CD4-positive, alpha-beta memory T cell (primary cell): ENCODE data around the gene POLR2L. TPM values are rescaled to one million over a fixed set of nuclear protein-coding genes. Genes with fewer than 3 reads are reported as not detected.

Source experiments
- CTCF ChIA-PET: fragments of 350-600 bp; sonication (Branson Sonifier 250); formaldehyde crosslinking; loops from one replicate; lab custom pipeline; 2021; ENCODE audit warnings: inconsistent platforms; ENCODE audit not compliant: partially characterized antibody; lab: Charles Lee
- POLR2A ChIA-PET: fragments of 350-600 bp; sonication (Branson Sonifier 250); formaldehyde crosslinking; loops from one replicate; lab custom pipeline; 2021; ENCODE audit not compliant: partially characterized antibody; lab: Charles Lee
- DNase-seq, 5 donors: peaks; one replicate each; pipeline versions ENCODE4 v3.0.0 to v3.0.0-alpha.2; 2020 to 2022; ENCODE audit warnings: mixed read lengths in 1 of 5
- H3K27ac ChIP-seq: one replicate; pipeline ENCODE4 v1.7.0; 2013; ENCODE audit warnings: low read depth, low read length
- H3K27me3 ChIP-seq: 2 replicates; pipeline ENCODE4 v1.7.0; 2013; ENCODE audit warnings: mild to moderate bottlenecking, low read length, moderate library complexity; ENCODE audit not compliant: insufficient read depth
- H3K36me3 ChIP-seq: 2 replicates; pipeline ENCODE4 v1.7.0; 2013; ENCODE audit warnings: mild to moderate bottlenecking, low read length, moderate library complexity; ENCODE audit not compliant: insufficient read depth
- H3K4me1 ChIP-seq: 2 replicates; pipeline ENCODE4 v1.7.0; 2013; ENCODE audit warnings: mild to moderate bottlenecking, low read length, moderate library complexity; ENCODE audit not compliant: insufficient read depth
- H3K4me3 ChIP-seq, 2 donors: one replicate each; pipeline ENCODE4 v1.7.0; 2013; ENCODE audit warnings: low read length in 2 of 2, mild to moderate bottlenecking in 1 of 2
- H3K9me3 ChIP-seq, 2 donors: one replicate each; pipeline ENCODE4 v1.7.0; 2013; ENCODE audit warnings: low read length in 2 of 2, control low read depth in 1 of 2; ENCODE audit not compliant: control insufficient read depth in 1 of 2
- H3K27ac Mint-ChIP-seq, 7 donors: one replicate each; pipeline ENCODE4 v1.8.0; 2020 to 2021; ENCODE audit warnings: mixed read lengths in 7 of 7, mild to moderate bottlenecking in 6 of 7, inconsistent platforms in 3 of 7, moderate library complexity in 3 of 7
- H3K27me3 Mint-ChIP-seq, 2 donors: one replicate each; pipeline ENCODE4 v1.8.0; 2020 to 2021; ENCODE audit warnings: mixed read lengths in 2 of 2
- H3K36me3 Mint-ChIP-seq, 2 donors: one replicate each; pipeline ENCODE4 v1.8.0; 2020 to 2021; ENCODE audit warnings: mixed read lengths in 2 of 2, inconsistent platforms in 1 of 2, mild to moderate bottlenecking in 1 of 2
- H3K4me1 Mint-ChIP-seq, 4 donors: one replicate each; pipeline ENCODE4 v1.8.0; 2020 to 2021; ENCODE audit warnings: mixed read lengths in 4 of 4, mild to moderate bottlenecking in 1 of 4
- H3K4me3 Mint-ChIP-seq, 8 donors: one replicate each; pipeline ENCODE4 v1.8.0; 2020 to 2021; ENCODE audit warnings: mixed read lengths in 8 of 8, mild to moderate bottlenecking in 7 of 8, moderate library complexity in 6 of 8, inconsistent platforms in 3 of 8
- H3K9me3 Mint-ChIP-seq, 8 donors: one replicate each; pipeline ENCODE4 v1.8.0; 2020 to 2021; ENCODE audit warnings: mixed read lengths in 8 of 8, mild to moderate bottlenecking in 5 of 8, inconsistent platforms in 3 of 8, moderate library complexity in 1 of 8
- intact Hi-C: fragments of 100-400 bp; cut with micrococcal nuclease; formaldehyde crosslinking; loops from one replicate; pipeline ENCODE4 v1.15.1; 2023
- polyA plus RNA-seq, 2 donors: library from polyadenylated mRNA; unstranded; fragments of 300-500 nt; fragmentation: Illumina TruSeq; gene quantifications; one replicate each; pipeline ENCODE4 v1.2.3, GENCODE V29; 2021
- total RNA-seq, 2 experiments: library from RNA; stranded (reverse); gene quantifications; one replicate each; pipeline ENCODE4 v1.2.3, GENCODE V29; 2021

POLR2L gene
- total and polyA plus RNA-seq, 4 experiments from 2014 or later: 55.8 to 108 (median 69.9) TPM

GRCh38 chr11:809287-810039 lies 32.9 kb downstream of the POLR2L start, which contains the start of gene RPLP2:
TSS of gene RPLP2 (plus strand) at chr11:809967. CDS start at chr11:810235, 268 bp downstream.
- Histone ChIP-seq H3K36me3 (peaks cover 25% of the 10 kb centered on the region), H3K4me1 (peaks cover 35% of the 10 kb centered on the region), H3K27me3 (no peaks in the 10 kb centered on the region), H3K9me3 (no peaks in the 10 kb centered on the region), H3K4me3 (peak within 1 kb of the TSS; percentile 53 to 100), H3K27ac (peak within 1 kb of the TSS; percentile 96)
- H3K9me3 Mint-ChIP-seq: peaks cover 0 to 3% (median 0%) of the 10 kb centered on the region in 8 donors
- intact Hi-C loops: loop anchor here (1.0 to 5.0 kb wide), 6 partner anchors 10 to 602 kb away; partner anchors contain the start of genes BET1L, GATD1, IRF7 and POLR2L
- CTCF ChIA-PET: interaction anchor here (0.8 to 1.7 kb wide), 2 partner anchors 10 to 39 kb away, joined by 3 read pairs; partner anchors contain the start of gene PNPLA2
- H3K27ac Mint-ChIP-seq: peak within 1 kb of the TSS; percentile 98 to 100 (median 99)
- H3K4me1 Mint-ChIP-seq: peaks cover 8 to 48% (median 29%) of the 10 kb centered on the region in 4 donors
- peaks cover 4 to 34% of the 10 kb centered on the region in 2 donors for H3K36me3 Mint-ChIP-seq
- POLR2A ChIA-PET: interaction anchor here (0.7 to 4.7 kb wide), 21 partner anchors 11 to 602 kb away, joined by 3 to 109 read pairs (median 5); partner anchors contain the start of genes BET1L, CRACR2B, DEAF1 and GATD1
- DNase-seq: peak; percentile 97 to 99 (median 97)
- H3K27me3 Mint-ChIP-seq: no peaks in the 10 kb centered on the region
- peak within 1 kb of the TSS; percentile 91 to 98 (median 94) for H3K4me3 Mint-ChIP-seq

DNA sequence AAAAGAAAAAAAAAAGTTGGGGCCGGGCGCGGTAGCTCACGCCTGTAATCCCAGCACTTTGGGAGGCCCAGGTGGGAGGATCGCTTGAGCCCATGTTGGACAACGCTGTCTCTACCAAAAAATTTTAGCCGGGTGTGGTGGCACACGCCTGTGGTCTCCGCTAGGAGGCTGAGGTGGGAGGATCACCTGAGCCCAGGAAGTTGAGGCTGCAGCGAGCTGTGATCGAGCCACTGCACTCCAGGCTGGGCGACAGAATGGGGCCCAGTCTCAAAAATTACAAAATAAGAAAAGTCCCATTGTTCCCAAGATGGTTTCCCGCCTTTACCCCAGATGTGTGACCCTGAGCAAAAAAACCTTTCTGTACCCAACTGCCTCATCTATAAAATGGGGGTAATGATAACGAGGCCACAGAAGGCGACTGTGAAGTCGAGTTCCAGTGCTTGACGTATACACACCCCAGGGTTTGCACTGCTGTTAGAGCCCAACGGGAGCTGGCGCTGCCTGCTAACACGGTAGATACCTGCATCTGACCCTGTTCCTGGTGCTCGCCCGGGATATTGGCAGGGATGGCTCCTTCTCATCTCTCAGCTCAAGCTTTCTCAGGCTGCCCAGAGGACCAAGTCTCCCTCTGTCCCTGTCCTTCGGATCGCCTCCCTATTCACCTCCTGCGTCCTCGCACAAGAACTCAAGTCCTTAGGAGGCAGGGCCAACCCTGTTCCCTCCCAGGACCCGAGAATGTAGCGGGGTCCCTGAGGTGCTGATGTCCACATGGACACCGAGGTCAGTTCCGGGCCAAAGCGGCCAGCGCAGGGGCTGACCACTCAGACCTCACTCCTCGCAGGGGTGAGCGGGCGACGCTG lies 33.7 kb downstream of the POLR2L start:
- peak in 4 of 5 donors; percentile 38 to 71 (median 48) for DNase-seq
- Mint-ChIP-seq H3K4me1 (peaks cover 8 to 56% (median 29%) of the 10 kb centered on the region in 4 donors), H3K36me3 (peaks cover 4 to 32% of the 10 kb centered on the region in 2 donors), H3K4me3 (peak overlapping the region; percentile 91 to 98 (median 94)), H3K27me3 (no peaks in the 10 kb centered on the region), H3K9me3 (peaks cover 0 to 3% (median 0%) of the 10 kb centered on the region in 8 donors), H3K27ac (peak overlapping the region; percentile 98 to 100 (median 99))
- H3K27ac ChIP-seq: peak overlapping the region; percentile 96
- intact Hi-C loops: loop anchor here (1.0 to 5.0 kb wide), 6 partner anchors 10 to 601 kb away; partner anchors contain the start of genes BET1L, GATD1, IRF7 and POLR2L
- ChIA-PET CTCF (interaction anchor here (1.7 kb wide), 1 partner anchor 40 kb away, joined by 3 read pairs; no protein-coding TSS in a partner anchor), POLR2A (interaction anchor here (0.6 to 4.7 kb wide), 20 partner anchors 10 to 601 kb away, joined by 3 to 109 read pairs (median 5); partner anchors contain the start of genes BET1L, CRACR2B, DEAF1 and GATD1)
- H3K27me3 ChIP-seq: no peaks in the 10 kb centered on the region
- peaks cover 43% of the 10 kb centered on the region for H3K4me1 ChIP-seq
- peak overlapping the region; percentile 53 to 100 for H3K4me3 ChIP-seq
- peaks cover 23% of the 10 kb centered on the region for H3K36me3 ChIP-seq
- H3K9me3 ChIP-seq: no peaks in the 10 kb centered on the region

GRCh38 chr11:804599-804964 lies 37.7 kb downstream of the POLR2L start:
- intact Hi-C loops: no loop called here
- Mint-ChIP-seq H3K27ac (peak overlapping the region; percentile 36 to 86 (median 70)), H3K4me3 (peak overlapping the region; percentile 75 to 85 (median 78)), H3K36me3 (peaks cover 0 to 2% of the 10 kb centered on the region in 2 donors), H3K4me1 (peaks cover 2 to 31% (median 14%) of the 10 kb centered on the region in 4 donors), H3K9me3 (no peaks in the 10 kb centered on the region), H3K27me3 (no peaks in the 10 kb centered on the region)
- Histone ChIP-seq H3K27me3 (no peaks in the 10 kb centered on the region), H3K36me3 (no peaks in the 10 kb centered on the region), H3K4me3 (peak overlapping the region; percentile 61 to 66), H3K4me1 (peaks cover 27% of the 10 kb centered on the region), H3K27ac (peak overlapping the region; percentile 73), H3K9me3 (no peaks in the 10 kb centered on the region)
- POLR2A ChIA-PET: interaction anchor here (1.0 to 4.9 kb wide), 14 partner anchors 8 to 298 kb away, joined by 3 to 48 read pairs (median 4); partner anchors contain the start of genes PNPLA2, RNH1, SLC25A22 and TALDO1
- DNase-seq: no peak
- CTCF ChIA-PET: no interaction called here

DNA sequence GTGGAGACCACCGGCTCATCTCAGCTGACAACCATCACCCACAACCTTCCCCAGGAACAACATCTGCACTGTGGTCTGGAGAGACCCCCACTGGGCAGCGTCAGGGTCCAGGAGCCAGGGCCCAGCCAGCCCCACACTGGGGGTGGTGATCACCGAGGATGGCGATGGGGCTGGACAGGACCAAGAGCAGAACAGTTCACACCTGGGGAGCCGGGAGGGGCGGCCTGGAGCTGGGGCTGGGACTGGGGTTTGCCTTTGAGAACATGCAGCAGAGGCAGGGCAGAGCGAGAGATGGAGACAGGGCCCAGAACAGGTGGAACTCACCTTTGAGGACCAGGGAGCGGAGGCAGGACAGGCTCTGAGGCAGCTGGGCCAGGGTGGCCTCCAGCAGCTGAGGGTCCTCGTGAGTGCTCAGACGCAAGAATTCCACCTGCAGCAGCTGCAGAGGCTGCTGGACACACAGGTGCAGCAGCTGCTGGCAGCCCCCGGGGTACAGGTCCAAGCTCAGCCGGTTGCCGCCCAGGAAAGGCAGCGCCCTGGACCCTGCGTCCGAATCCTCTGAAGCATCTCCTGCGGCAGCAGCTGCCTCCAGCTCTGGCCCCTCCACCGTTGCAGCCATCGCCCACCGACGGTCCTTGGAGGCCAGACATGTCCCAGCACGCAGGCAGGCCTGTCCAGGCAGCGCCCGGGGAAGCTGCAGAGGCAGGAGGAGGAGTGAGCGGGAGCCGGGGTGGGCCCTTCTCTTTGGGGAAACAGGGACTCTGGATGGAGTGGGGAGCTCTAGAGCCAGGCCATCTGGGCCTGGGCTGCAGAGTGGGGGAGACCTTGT lies 38.3 kb downstream of the POLR2L start:
- Mint-ChIP-seq H3K27ac (peak overlapping the region in 4 of 7 donors; percentile 36 to 83 (median 66)), H3K4me3 (peak overlapping the region; percentile 75 to 85 (median 78)), H3K4me1 (peaks cover 2 to 28% (median 11%) of the 10 kb centered on the region in 4 donors), H3K36me3 (no peaks in the 10 kb centered on the region), H3K27me3 (no peaks in the 10 kb centered on the region), H3K9me3 (no peaks in the 10 kb centered on the region)
- Histone ChIP-seq H3K36me3 (no peaks in the 10 kb centered on the region), H3K27me3 (no peaks in the 10 kb centered on the region), H3K4me1 (peaks cover 26% of the 10 kb centered on the region), H3K27ac (peak overlapping the region; percentile 73), H3K4me3 (peak overlapping the region; percentile 61 to 66), H3K9me3 (no peaks in the 10 kb centered on the region)
- ChIA-PET POLR2A (interaction anchor here (1.0 to 4.9 kb wide), 15 partner anchors 7 to 297 kb away, joined by 3 to 48 read pairs (median 4); partner anchors contain the start of genes CEND1, PNPLA2, RNH1 and SLC25A22), CTCF (no interaction called here)
- DNase-seq: no peak
- intact Hi-C loops: no loop called here

DNA sequence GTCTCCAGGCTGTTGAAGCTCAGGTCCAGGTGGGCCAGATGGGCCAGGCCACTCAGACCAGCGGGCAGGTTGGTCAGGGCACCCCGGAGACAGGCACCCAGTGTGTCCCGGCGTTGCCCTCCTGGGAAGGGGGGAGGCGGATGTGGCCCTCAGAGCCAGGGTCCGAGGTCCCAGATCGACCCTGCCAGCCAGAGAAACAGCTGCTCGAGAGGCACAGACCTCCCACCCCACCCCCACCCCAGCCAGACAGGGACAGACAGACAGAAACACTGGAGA lies 38.9 kb downstream of the POLR2L start:
- intact Hi-C loops: no loop called here
- Histone ChIP-seq H3K9me3 (no peaks in the 10 kb centered on the region), H3K27me3 (no peaks in the 10 kb centered on the region), H3K4me1 (peaks cover 24% of the 10 kb centered on the region), H3K36me3 (no peaks in the 10 kb centered on the region), H3K4me3 (no peak overlapping the region), H3K27ac (no peak overlapping the region)
- DNase-seq: no peak
- Mint-ChIP-seq H3K27me3 (no peaks in the 10 kb centered on the region), H3K27ac (no peak overlapping the region), H3K4me3 (no peak overlapping the region), H3K9me3 (no peaks in the 10 kb centered on the region), H3K4me1 (peaks cover 2 to 22% (median 6%) of the 10 kb centered on the region in 4 donors), H3K36me3 (no peaks in the 10 kb centered on the region)
- POLR2A ChIA-PET: interaction anchor here (1.1 to 4.9 kb wide), 6 partner anchors 9 to 47 kb away, joined by 3 to 48 read pairs (median 4); partner anchors contain the start of genes CEND1 and PNPLA2
- CTCF ChIA-PET: no interaction called here
